NCI-H524 (cell line): ENCODE data around the gene ZMIZ2.
A peak's percentile ranks its signal among the peaks of the same experiment; 100 is the strongest.
"Not testable (repeated sequence)": the region's sequence is repeated elsewhere in the genome, so short reads cannot be mapped to it uniquely, and the experiment has no call there.

ENCODE experiments used
- DNase-seq, 2 experiments: peaks; one replicate each; lab custom pipeline; 2025; lab: John Stamatoyannopoulos, UW

The ZMIZ2 gene

GRCh38 chr7:44803828-44804519, 55.3 kb downstream of the ZMIZ2 start:
- not testable (repeated sequence) for DNase-seq

DNA sequence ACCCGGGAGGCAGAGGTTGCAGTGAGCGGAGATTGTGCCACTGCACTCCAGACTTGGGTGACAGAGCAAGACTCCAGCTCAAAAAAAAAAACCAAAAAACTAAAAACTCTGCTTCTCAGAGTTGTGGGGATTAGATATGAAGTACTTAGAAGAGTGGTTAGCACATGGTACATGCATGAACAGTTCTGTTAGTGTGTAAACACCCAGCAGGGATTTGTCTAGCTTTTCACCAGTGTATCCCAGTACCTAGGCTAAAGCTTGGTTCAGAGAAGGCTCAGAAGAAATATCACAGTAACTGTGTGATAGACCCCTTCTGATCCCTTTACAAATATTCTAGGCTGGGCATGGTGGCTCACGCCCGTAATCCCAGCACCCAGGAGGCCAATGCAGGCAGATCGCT, 57.3 kb downstream of the ZMIZ2 start:
- DNase-seq: peak in 1 of 2 experiments; percentile 6

GRCh38 chr7:44808914-44809393, 60.3 kb downstream of the ZMIZ2 start:
- no peak for DNase-seq

DNA sequence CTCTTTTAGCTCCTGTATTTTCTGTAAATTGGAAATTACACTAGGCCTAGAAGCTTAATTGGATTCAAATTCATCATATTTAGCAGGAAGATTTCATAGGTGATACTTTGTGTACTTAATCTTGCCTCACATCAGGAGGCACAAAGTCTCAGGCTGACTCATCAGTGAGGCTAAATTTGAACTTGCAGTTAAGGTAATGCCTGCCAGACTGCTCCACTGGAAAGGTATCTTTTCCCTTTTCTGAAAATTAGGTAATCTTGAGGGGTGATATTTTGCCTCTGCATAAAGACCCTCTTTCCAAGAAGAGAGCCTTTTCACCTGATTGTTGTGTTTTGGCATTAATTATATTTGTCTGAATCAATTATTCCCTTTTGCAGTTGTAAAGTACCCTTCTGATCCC, 62.4 kb downstream of the ZMIZ2 start:
- no peak for DNase-seq

GRCh38 chr7:44811571-44811970, 62.9 kb downstream of the ZMIZ2 start:
- no peak for DNase-seq

GRCh38 chr7:44814919-44815318, 66.3 kb downstream of the ZMIZ2 start:
- DNase-seq: no peak

GRCh38 chr7:44819292-44819691, 70.6 kb downstream of the ZMIZ2 start:
- DNase-seq: no peak
